Measurements from ENCODE around the gene TXNIP. TPM values are rescaled to one million over a fixed set of nuclear protein-coding genes. Genes with fewer than 3 reads are reported as not detected.
A peak's percentile ranks its signal among the peaks of the same experiment; 100 is the strongest.

TXNIP gene
- total and polyA plus RNA-seq, 4 donors = 178 to 1,810 (median 703) TPM

DNA sequence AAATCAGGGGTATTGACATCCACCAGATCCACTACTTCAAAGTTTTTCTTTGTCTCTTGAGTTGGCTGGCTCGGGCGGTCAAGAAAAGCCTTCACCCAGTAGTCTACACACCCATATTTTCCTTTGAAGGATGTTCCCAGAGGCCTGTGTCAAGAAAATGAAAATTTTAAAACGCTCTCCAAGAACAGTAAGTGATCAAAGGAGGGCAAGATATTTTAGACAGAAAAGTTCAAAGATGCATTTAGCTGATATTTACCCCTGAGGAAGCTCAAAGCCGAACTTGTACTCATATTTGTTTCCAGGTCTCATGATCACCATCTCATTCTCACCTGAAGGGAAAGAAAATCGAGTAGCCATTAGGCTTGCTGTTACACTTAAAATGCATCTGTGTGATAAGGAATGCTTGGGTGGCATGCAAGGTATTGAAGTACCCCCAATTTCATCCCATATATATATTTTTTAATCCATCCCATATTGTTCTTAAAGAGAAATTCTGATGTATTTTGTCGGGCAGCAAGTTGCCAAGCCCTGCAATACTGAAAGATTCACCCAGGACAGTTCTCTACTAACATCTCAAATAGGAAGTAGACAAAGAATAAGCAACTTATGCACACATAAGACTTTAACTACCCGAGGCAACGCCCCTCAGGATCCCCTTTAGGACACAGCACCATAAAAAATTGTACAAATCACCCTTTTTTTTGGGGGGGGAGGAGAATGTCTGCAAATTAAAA, 1.1 kb downstream of the TXNIP start:
- peak overlapping the region; percentile 85 to 99 for H3K27ac ChIP-seq (ENCODE audit: low read depth in 1 of 2, low read length in 1 of 2)
- H3K4me3 ChIP-seq = peak overlapping the region; percentile 100
- peaks cover 0 to 2% (median 0%) of the 10 kb centered on the region in 4 donors for H3K9me3 ChIP-seq (ENCODE audit: control insufficient read depth in 4 of 4, insufficient read depth in 3 of 4, low read length in 3 of 4)
- peaks cover 14 to 43% (median 22%) of the 10 kb centered on the region in 4 donors for H3K36me3 ChIP-seq (ENCODE audit: control insufficient read depth in 4 of 4, insufficient read depth in 4 of 4, low read length in 4 of 4)
- H3K9ac ChIP-seq (ENCODE audit: insufficient read depth in 1 of 2, low read length in 2 of 2) = peak overlapping the region; percentile 89 to 100
- TF ChIP-seq, protein P1, sequence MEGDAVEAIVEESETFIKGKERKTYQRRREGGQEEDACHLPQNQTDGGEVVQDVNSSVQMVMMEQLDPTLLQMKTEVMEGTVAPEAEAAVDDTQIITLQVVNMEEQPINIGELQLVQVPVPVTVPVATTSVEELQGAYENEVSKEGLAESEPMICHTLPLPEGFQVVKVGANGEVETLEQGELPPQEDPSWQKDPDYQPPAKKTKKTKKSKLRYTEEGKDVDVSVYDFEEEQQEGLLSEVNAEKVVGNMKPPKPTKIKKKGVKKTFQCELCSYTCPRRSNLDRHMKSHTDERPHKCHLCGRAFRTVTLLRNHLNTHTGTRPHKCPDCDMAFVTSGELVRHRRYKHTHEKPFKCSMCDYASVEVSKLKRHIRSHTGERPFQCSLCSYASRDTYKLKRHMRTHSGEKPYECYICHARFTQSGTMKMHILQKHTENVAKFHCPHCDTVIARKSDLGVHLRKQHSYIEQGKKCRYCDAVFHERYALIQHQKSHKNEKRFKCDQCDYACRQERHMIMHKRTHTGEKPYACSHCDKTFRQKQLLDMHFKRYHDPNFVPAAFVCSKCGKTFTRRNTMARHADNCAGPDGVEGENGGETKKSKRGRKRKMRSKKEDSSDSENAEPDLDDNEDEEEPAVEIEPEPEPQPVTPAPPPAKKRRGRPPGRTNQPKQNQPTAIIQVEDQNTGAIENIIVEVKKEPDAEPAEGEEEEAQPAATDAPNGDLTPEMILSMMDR (IDR thresholded peaks at IDR 0.05; ENCODE audit: control extremely low read depth, extremely low read depth) = no peak
- no peaks in the 10 kb centered on the region for H3K27me3 ChIP-seq (ENCODE audit: control insufficient read depth in 3 of 3, insufficient read depth in 3 of 3, low read length in 2 of 3)
- H3K4me1 ChIP-seq (ENCODE audit: control insufficient read depth in 5 of 5, insufficient read depth in 5 of 5, low read length in 5 of 5) = peaks cover 8 to 53% (median 21%) of the 10 kb centered on the region in 5 donors
- DNase-seq = no peak
- WGBS, 2 donors = 0 to 1% methylated on average over 8 of the region's 8 CpGs
- no peak for ATAC-seq (ENCODE audit: insufficient read depth, low FRiP score)

DNA sequence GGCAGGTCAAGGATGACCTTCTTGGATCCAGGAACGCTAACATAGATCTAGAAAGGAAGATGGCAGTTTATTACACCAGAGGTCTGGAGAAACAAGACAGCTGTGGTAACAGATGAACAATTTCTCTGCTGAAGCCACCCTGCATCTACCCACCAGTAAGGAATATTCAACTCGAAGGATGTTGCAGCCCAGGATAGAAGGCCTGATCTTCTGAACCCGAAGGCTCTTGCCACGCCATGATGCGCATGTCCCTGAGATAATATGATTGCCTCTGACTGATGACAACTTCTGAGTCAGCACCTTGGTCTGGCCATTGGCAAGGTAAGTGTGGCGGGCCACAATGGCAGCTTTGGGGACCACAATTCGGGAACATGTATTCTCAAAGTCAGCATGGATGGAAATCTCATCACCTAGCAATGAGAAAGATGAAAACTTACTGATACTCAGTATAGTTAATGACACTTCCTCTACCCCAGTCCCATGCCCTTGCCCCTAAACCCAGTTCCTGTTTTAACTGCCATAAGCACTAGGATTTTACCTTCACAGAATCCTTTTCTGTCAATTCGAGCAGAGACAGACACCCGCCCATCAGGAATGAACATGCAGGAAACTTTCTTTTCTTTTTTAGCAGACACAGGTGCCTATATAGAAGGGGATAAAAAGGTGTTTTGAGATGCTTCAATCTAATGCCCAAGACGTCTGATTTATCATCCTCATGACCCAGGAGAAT, 1.8 kb downstream of the TXNIP start:
- no peak for ATAC-seq (ENCODE audit: insufficient read depth, low FRiP score)
- Histone ChIP-seq H3K9me3 (ENCODE audit: control insufficient read depth in 4 of 4, insufficient read depth in 3 of 4, low read length in 3 of 4) (peaks cover 0 to 2% (median 0%) of the 10 kb centered on the region in 4 donors), H3K27me3 (ENCODE audit: control insufficient read depth in 3 of 3, insufficient read depth in 3 of 3, low read length in 2 of 3) (no peaks in the 10 kb centered on the region), H3K27ac (ENCODE audit: low read depth in 1 of 2, low read length in 1 of 2) (peak overlapping the region; percentile 85 to 91), H3K36me3 (ENCODE audit: control insufficient read depth in 4 of 4, insufficient read depth in 4 of 4, low read length in 4 of 4) (peaks cover 14 to 43% (median 22%) of the 10 kb centered on the region in 4 donors), H3K4me3 (peak overlapping the region; percentile 100), H3K9ac (ENCODE audit: insufficient read depth in 1 of 2, low read length in 2 of 2) (peak overlapping the region; percentile 89 to 100), H3K4me1 (ENCODE audit: control insufficient read depth in 5 of 5, insufficient read depth in 5 of 5, low read length in 5 of 5) (peaks cover 9 to 49% (median 17%) of the 10 kb centered on the region in 5 donors)
- TF ChIP-seq, protein P1 (IDR thresholded peaks at IDR 0.05; ENCODE audit: control extremely low read depth, extremely low read depth) = no peak
- WGBS, 2 donors = 8% methylated on average over 10 of the region's 10 CpGs
- DNase-seq = no peak

DNA sequence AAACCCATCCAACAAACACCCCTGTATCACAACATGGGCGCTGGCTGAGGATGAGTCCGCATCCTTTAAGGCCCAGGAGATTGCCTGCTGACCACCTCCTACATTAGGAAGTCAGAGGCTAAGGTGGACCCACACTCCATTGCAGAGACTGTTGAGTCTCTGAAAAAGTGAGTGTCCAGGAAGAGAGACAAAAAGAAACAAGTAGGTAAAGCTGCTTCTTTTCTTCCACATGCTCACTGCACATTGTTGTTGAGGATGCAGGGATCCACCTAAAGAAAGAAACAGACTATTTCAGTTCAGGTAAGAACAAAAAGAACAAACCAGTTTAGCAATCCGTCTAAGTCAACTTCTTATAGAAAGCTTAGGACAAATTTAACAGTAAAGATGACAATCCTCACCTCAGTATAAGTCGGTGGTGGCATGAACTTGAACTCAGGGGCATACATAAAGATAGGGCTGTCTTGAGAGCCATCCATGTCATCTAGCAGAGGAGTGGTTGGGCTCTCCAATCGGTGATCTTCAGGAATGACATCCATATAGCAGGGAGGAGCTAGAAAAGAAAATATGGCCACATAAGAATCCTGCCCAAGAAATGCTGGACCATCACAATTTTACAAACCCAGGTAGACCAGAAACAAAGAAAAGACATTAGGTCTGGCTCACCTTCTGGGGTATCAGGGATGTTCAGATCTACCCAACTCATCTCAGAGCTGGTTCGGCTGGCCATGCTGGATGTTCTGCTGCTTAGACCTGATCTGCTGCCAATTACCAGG, 2.6 kb downstream of the TXNIP start:
- peak overlapping the region; percentile 100 for H3K4me3 ChIP-seq
- DNase-seq = no peak
- H3K9me3 ChIP-seq (ENCODE audit: control insufficient read depth in 4 of 4, insufficient read depth in 3 of 4, low read length in 3 of 4) = peaks cover 0 to 2% (median 0%) of the 10 kb centered on the region in 4 donors
- H3K36me3 ChIP-seq (ENCODE audit: control insufficient read depth in 4 of 4, insufficient read depth in 4 of 4, low read length in 4 of 4) = peaks cover 14 to 43% (median 22%) of the 10 kb centered on the region in 4 donors
- peaks cover 7 to 43% (median 10%) of the 10 kb centered on the region in 5 donors for H3K4me1 ChIP-seq (ENCODE audit: control insufficient read depth in 5 of 5, insufficient read depth in 5 of 5, low read length in 5 of 5)
- 18 to 21% methylated on average over 6 of the region's 6 CpGs for WGBS, 2 donors
- TF ChIP-seq, protein P1 (IDR thresholded peaks at IDR 0.05; ENCODE audit: control extremely low read depth, extremely low read depth) = no peak
- H3K27ac ChIP-seq (ENCODE audit: low read depth in 1 of 2, low read length in 1 of 2) = peak overlapping the region; percentile 85 to 91
- H3K9ac ChIP-seq (ENCODE audit: insufficient read depth in 1 of 2, low read length in 2 of 2) = peak overlapping the region in 1 of 2 donors; percentile 100
- no peaks in the 10 kb centered on the region for H3K27me3 ChIP-seq (ENCODE audit: control insufficient read depth in 3 of 3, insufficient read depth in 3 of 3, low read length in 2 of 3)
- ATAC-seq (ENCODE audit: insufficient read depth, low FRiP score) = no peak

Data from lung (tissue), 12 donors.